HFFc6 (cell line): ENCODE measurements around the gene PLXDC2. TPM values are rescaled to one million over a fixed set of nuclear protein-coding genes. Genes with fewer than 3 reads are reported as not detected.

Source experiments
- DNase-seq: peaks from one replicate; pipeline ENCODE4 v3.0.0-alpha.2; 2018
- H3K27ac Mint-ChIP-seq: 2 replicates; pipeline ENCODE4 v1.8.0; 2020; ENCODE audit warnings: mild to moderate bottlenecking, mixed read lengths
- H3K27me3 Mint-ChIP-seq: 2 replicates; pipeline ENCODE4 v1.8.0; 2021; ENCODE audit warnings: mild to moderate bottlenecking, moderate library complexity, mixed read lengths; ENCODE audit not compliant: insufficient read depth
- H3K36me3 Mint-ChIP-seq: 2 replicates; pipeline ENCODE4 v1.8.0; 2021; ENCODE audit warnings: low read depth, mixed read lengths
- H3K4me1 Mint-ChIP-seq: 2 replicates; pipeline ENCODE4 v1.8.0; 2020; ENCODE audit warnings: low read depth, mixed read lengths
- H3K4me3 Mint-ChIP-seq: 2 replicates; pipeline ENCODE4 v1.8.0; 2020; ENCODE audit warnings: mild to moderate bottlenecking, moderate library complexity, mixed read lengths
- H3K9me3 Mint-ChIP-seq: 2 replicates; pipeline ENCODE4 v1.8.0; 2020; ENCODE audit warnings: mild to moderate bottlenecking, mixed read lengths
- CTCF ChIP-seq: fragments of 200-600 bp; sonication (generic); IDR thresholded peaks from 2 replicates; pipeline ENCODE4 v1.5.0; 2021; ENCODE audit warnings: antibody characterized with exemption, mild to moderate bottlenecking
- total RNA-seq, 6 experiments: library from RNA; stranded (reverse); fragmentation: NEBNext Ultra II Directional; extraction: Animal tissue kit (Norgen Biotek cat#: 25700); gene quantifications; 2 replicates in 1 of 6; 3 replicates in 5 of 6; pipeline ENCODE4 v1.2.3, GENCODE V29; 2021

PLXDC2 gene
- total RNA-seq, 6 experiments from 2014 or later, result 0.17 to 2.3 (median 0.36) TPM

GRCh38 chr10:19925064-19925463 is 108.8 kb downstream of the PLXDC2 start:
- H3K27me3 Mint-ChIP-seq, result no peaks in the 10 kb centered on the region
- H3K9me3 Mint-ChIP-seq, result peaks cover 64% of the 10 kb centered on the region
- H3K27ac Mint-ChIP-seq, result no peak overlapping the region
- no peak for TF ChIP-seq CTCF
- H3K4me3 Mint-ChIP-seq, result no peak overlapping the region
- peaks cover 11% of the 10 kb centered on the region for H3K36me3 Mint-ChIP-seq
- H3K4me1 Mint-ChIP-seq, result no peaks in the 10 kb centered on the region
- DNase-seq, result no peak

GRCh38 chr10:19928936-19929335 is 112.7 kb downstream of the PLXDC2 start:
- Mint-ChIP-seq H3K27ac (no peak overlapping the region), H3K27me3 (no peaks in the 10 kb centered on the region), H3K4me3 (no peak overlapping the region), H3K9me3 (peaks cover 75% of the 10 kb centered on the region), H3K36me3 (peaks cover 5% of the 10 kb centered on the region), H3K4me1 (no peaks in the 10 kb centered on the region)
- no peak for TF ChIP-seq CTCF
- no peak for DNase-seq

GRCh38 chr10:19929506-19930140 is 113.4 kb downstream of the PLXDC2 start:
- H3K27me3 Mint-ChIP-seq, result no peaks in the 10 kb centered on the region
- H3K4me1 Mint-ChIP-seq, result no peaks in the 10 kb centered on the region
- H3K4me3 Mint-ChIP-seq, result no peak overlapping the region
- no peak overlapping the region for H3K27ac Mint-ChIP-seq
- no peak for DNase-seq
- no peak for TF ChIP-seq CTCF
- peaks cover 5% of the 10 kb centered on the region for H3K36me3 Mint-ChIP-seq
- peaks cover 72% of the 10 kb centered on the region for H3K9me3 Mint-ChIP-seq

- Mint-ChIP-seq H3K9me3 (peaks cover 70% of the 10 kb centered on the region), H3K27ac (no peak overlapping the region), H3K36me3 (peaks cover 5% of the 10 kb centered on the region), H3K4me1 (no peaks in the 10 kb centered on the region), H3K27me3 (no peaks in the 10 kb centered on the region), H3K4me3 (no peak overlapping the region)
- DNase-seq, result no peak
- no peak for TF ChIP-seq CTCF
These were observed 115.0 kb downstream of the PLXDC2 start for GRCh38 chr10:19930936-19931893.

- no peak overlapping the region for H3K4me3 Mint-ChIP-seq
- H3K27ac Mint-ChIP-seq, result no peak overlapping the region
- no peak for TF ChIP-seq CTCF
- peaks cover 67% of the 10 kb centered on the region for H3K9me3 Mint-ChIP-seq
- no peaks in the 10 kb centered on the region for H3K27me3 Mint-ChIP-seq
- H3K4me1 Mint-ChIP-seq, result no peaks in the 10 kb centered on the region
- H3K36me3 Mint-ChIP-seq, result peaks cover 6% of the 10 kb centered on the region
- DNase-seq, result no peak
These were observed 115.8 kb downstream of the PLXDC2 start for GRCh38 chr10:19931894-19932590.
